A549 treated with DMSO at 1 μM for 4 hours (cell line): ENCODE data around the gene PMVK. TPM values are rescaled to one million over a fixed set of nuclear protein-coding genes. Genes with fewer than 3 reads are reported as not detected.

ENCODE experiments used
- total RNA-seq: library from RNA; stranded (reverse); fragments of 200-300 nt; extraction: Qiagen RNA extraction; gene quantifications from 5 replicates; pipeline ENCODE4 v1.2.3, GENCODE V29; 2022; ENCODE audit warnings: low read depth

The PMVK gene
- total RNA-seq, result 34.0 to 43.1 TPM (median 39.3 TPM) in 5 replicates

GRCh38 chr1:154936555-154937084 is at the start of gene PMVK:
TSS of gene PMVK (minus strand) at chr1:154936719. CDS start at chr1:154936685, 34 bp downstream.

DNA sequence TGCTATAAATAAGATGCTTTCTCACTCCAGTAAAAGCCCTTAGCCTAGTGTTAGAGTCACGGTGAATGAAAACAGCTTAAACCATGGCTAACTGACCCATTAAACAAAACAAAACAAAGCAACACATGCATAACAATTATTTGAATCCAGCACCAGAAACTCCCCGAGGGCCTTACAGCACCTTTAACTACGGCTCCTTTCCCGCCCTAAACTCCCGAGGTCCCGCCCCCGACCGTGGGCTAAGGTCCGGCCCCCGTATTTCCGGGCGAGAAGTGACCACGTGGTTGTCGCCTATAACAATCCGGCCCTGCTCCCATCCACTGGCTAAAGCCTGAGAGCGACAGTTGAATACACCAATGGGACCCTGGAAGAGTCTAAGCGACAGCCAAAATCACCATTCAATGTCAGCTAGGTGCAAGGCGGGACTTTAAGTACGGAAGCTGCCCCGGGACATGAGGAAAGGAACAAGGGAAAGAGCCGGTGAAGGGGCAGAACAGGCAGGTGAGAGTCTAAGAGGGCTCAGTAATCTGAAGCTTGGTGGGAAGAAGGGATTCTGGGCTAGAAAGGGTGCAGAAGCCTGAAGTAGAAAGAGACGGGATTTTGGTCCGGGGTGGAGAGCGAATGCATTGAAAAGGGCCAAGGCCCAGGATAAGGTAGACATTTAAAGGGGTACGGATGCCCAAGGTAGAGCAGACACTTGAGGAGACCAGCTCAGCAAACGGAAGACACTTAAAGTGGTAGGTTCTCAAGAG is 46.6 kb upstream of the PMVK start, which contains the start of gene FLAD1:
Gene FLAD1 (plus strand): TSS at position 448 of the 752 bp plus-strand sequence. CDS start 351 bp downstream, outside the sequence.

DNA sequence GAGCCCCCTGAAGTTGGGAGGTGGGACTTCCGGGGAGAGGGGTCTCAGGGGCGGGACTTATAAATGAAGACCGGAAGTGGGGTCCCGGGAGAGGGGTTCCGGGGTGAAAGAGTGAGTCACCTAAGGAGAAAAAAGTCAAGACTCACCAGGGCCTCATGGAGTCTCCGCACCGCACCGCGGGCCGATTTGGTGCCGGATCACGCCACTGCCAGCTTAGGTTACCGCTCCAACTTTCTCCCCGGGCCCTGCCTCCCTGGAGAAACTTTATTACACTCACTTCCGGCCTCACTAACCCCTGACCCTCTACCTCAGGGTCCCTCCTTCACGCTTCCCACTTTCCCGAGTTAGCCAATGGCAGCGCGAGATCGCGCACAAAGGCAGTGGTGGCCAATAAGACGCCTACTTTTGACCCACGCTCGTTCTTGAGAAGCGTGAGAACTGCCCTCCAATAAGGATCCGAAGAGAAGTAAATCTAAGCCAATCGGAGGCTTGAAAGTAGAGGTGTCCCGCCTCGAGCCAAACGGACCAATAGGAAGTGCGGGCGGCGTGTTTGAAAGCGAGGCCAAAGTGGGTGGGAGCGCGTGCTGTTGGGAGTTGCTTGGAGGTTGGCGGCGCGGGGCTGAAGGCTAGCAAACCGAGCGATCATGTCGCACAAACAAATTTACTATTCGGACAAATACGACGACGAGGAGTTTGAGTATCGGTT is 37.7 kb upstream of the PMVK start, which contains the start of gene CKS1B:
Gene CKS1B (plus strand): TSS at position 580 of the 706 bp plus-strand sequence. CDS start 65 bp downstream, at position 645.

GRCh38 chr1:154970631-154971340 is 34.3 kb upstream of the PMVK start, which contains the start of gene SHC1:
TSS of gene SHC1 (minus strand) at chr1:154970747. CDS start at chr1:154970526, 221 bp downstream.

GRCh38 chr1:154961207-154962155 is 25.0 kb upstream of the PMVK start, which contains the start of gene PYGO2:
TSS of gene PYGO2 (minus strand) at chr1:154961782. CDS start at chr1:154961576, 206 bp downstream.

GRCh38 chr1:154955718-154956543 is 19.4 kb upstream of the PMVK start, which contains the start of gene PBXIP1:
TSS of gene PBXIP1 (minus strand) at chr1:154956099. CDS start at chr1:154953721, 2,378 bp downstream.

Other genes with a start within 250 kb of the PMVK start
- gene KCNN3, start 66.4 kb downstream of the PMVK start, total RNA-seq, result 0.06 to 0.25 TPM (median 0.11 TPM) in 5 replicates
- gene PBXIP1, start 19.4 kb upstream of the PMVK start, total RNA-seq, result 13.0 to 17.0 TPM (median 13.9 TPM) in 5 replicates
- 22.8 to 24.9 TPM (median 23.9 TPM) in 5 replicates for gene PYGO2, start 25.1 kb upstream of the PMVK start, total RNA-seq
- 136 to 154 TPM (median 140 TPM) in 5 replicates for gene SHC1, start 34.0 kb upstream of the PMVK start, total RNA-seq
- 328 to 363 TPM (median 338 TPM) in 5 replicates for gene CKS1B, start 38.0 kb upstream of the PMVK start, total RNA-seq
- 40.1 to 46.0 TPM (median 41.6 TPM) in 5 replicates for gene FLAD1, start 46.6 kb upstream of the PMVK start, total RNA-seq
- gene LENEP, start 56.9 kb upstream of the PMVK start, total RNA-seq, result not detected in 5 replicates
- 19.7 to 26.6 TPM (median 25.9 TPM) in 5 replicates for gene ZBTB7B, start 66.1 kb upstream of the PMVK start, total RNA-seq
- gene DCST2, start 97.1 kb upstream of the PMVK start, total RNA-seq, result 0.22 to 0.72 TPM (median 0.46 TPM) in 5 replicates
- not detected in 5 replicates for gene DCST1, start 97.1 kb upstream of the PMVK start, total RNA-seq
- gene ADAM15, start 114.6 kb upstream of the PMVK start, total RNA-seq, result 64.6 to 76.9 TPM (median 67.8 TPM) in 5 replicates
- gene EFNA4, start 127.0 kb upstream of the PMVK start, total RNA-seq, result 7.3 to 9.0 TPM (median 8.4 TPM) in 5 replicates
- gene EFNA3, start 142.1 kb upstream of the PMVK start, total RNA-seq, result 3.7 to 5.6 TPM (median 4.2 TPM) in 5 replicates
- gene EFNA1, start 191.2 kb upstream of the PMVK start, total RNA-seq, result 30.6 to 50.0 TPM (median 37.3 TPM) in 5 replicates
- gene SLC50A1, start 199.1 kb upstream of the PMVK start, total RNA-seq, result 34.2 to 39.1 TPM (median 35.5 TPM) in 5 replicates
- gene DPM3, start 203.8 kb upstream of the PMVK start, total RNA-seq, result 78.1 to 102 TPM (median 91.3 TPM) in 5 replicates
- gene KRTCAP2, start 236.6 kb upstream of the PMVK start, total RNA-seq, result 226 to 250 TPM (median 230 TPM) in 5 replicates
- 1.3 to 1.8 TPM (median 1.4 TPM) in 5 replicates for gene TRIM46, start 237.1 kb upstream of the PMVK start, total RNA-seq